Measurements from ENCODE around the gene MRAP.

MRAP gene

GRCh38 chr21:32325706-32326105, 27.1 kb downstream of the MRAP start:
- DNase-seq, result no peak

GRCh38 chr21:32328595-32328994, 29.9 kb downstream of the MRAP start:
- DNase-seq, result no peak

- DNase-seq, result no peak
Observed at GRCh38 chr21:32329331-32329730, 30.7 kb downstream of the MRAP start.

GRCh38 chr21:32329776-32330175, 31.1 kb downstream of the MRAP start:
- no peak for DNase-seq

- DNase-seq, result no peak
Observed at GRCh38 chr21:32330784-32331311, 32.2 kb downstream of the MRAP start.

- DNase-seq, result no peak
Observed at GRCh38 chr21:32331444-32332305, 33.0 kb downstream of the MRAP start.

- DNase-seq, result no peak
Observed at GRCh38 chr21:32332463-32332951, 33.9 kb downstream of the MRAP start.

- no peak for DNase-seq
Observed at GRCh38 chr21:32333953-32334673, 35.5 kb downstream of the MRAP start.

GRCh38 chr21:32334980-32335531, 36.4 kb downstream of the MRAP start:
- no peak for DNase-seq

- no peak for DNase-seq
Observed at GRCh38 chr21:32335601-32336575, 37.2 kb downstream of the MRAP start.

GRCh38 chr21:32336711-32337110, 38.1 kb downstream of the MRAP start:
- no peak for DNase-seq

- no peak for DNase-seq
Observed at GRCh38 chr21:32337206-32337605, 38.6 kb downstream of the MRAP start.

- DNase-seq, result no peak
Observed at GRCh38 chr21:32338209-32338921, 39.7 kb downstream of the MRAP start.

- DNase-seq, result no peak
Observed at GRCh38 chr21:32340863-32341848, 42.5 kb downstream of the MRAP start.

GRCh38 chr21:32346951-32347350, 48.3 kb downstream of the MRAP start:
- DNase-seq, result no peak

GRCh38 chr21:32347351-32347750, 48.7 kb downstream of the MRAP start:
- DNase-seq, result no peak

GRCh38 chr21:32347977-32348376, 49.3 kb downstream of the MRAP start:
- no peak for DNase-seq

GRCh38 chr21:32348604-32349332, 50.1 kb downstream of the MRAP start:
- no peak for DNase-seq

- no peak for DNase-seq
Observed at GRCh38 chr21:32349333-32349944, 50.8 kb downstream of the MRAP start.

Measured in NCI-H2081 treated with DMSO at 0.1 percent for 48 hours (cell line).